ENCODE measurements around the gene CDH4.

- TF ChIP-seq POLR2A (IDR thresholded peaks at IDR 0.05) (no peak), CTCF (IDR thresholded peaks at IDR 0.05) (no peak), POLR2AphosphoS5 (IDR thresholded peaks at IDR 0.05) (no peak), EP300 (IDR thresholded peaks at IDR 0.05) (no peak)
These were observed 507.4 kb downstream of the CDH4 start for GRCh38 chr20:61759286-61760065.

Measured in upper lobe of left lung (tissue), 4 donors.